K562 (cell line): ENCODE results near the gene NFATC1. TPM values are rescaled to one million over a fixed set of nuclear protein-coding genes. Genes with fewer than 3 reads are reported as not detected.
A peak's percentile ranks its signal among the peaks of the same experiment; 100 is the strongest.

ENCODE experiments used
- ATAC-seq: fragments of 200-7000 bp; cut with Tn5 transposase; 3 replicates; pipeline ENCODE4 v1.9.1; 2020; ENCODE audit warnings: moderate library complexity
- BruUV-seq: library from RNA; stranded (reverse); fragments of 400-500 nt; replicated peaks from 2 replicates; lab custom pipeline; 2021; lab: Mats Ljungman, UMichigan
- CTCF ChIA-PET: fragments of 300-600 bp; formaldehyde crosslinking; extraction: SDS; loops from one replicate; lab custom pipeline; 2021; ENCODE audit warnings: low intra/inter-chr PET ratio; lab: Yijun Ruan, JAX
- POLR2A ChIA-PET: fragments of 300-600, 350-650 bp; sonication (Branson Sonifier 250); formaldehyde crosslinking; extraction: SDS; loops from one replicate; lab custom pipeline; 2021; ENCODE audit warnings: antibody characterized with exemption, inconsistent platforms; lab: Yijun Ruan, JAX
- DNase-seq, 4 experiments: peaks; one replicate each; pipeline versions ENCODE4 v3.0.0 to v3.0.0-alpha.2; 2011 to 2018; ENCODE audit warnings: low spot score in 3 of 4, mixed read lengths in 3 of 4; ENCODE audit errors: extremely low read depth in 1 of 4
- FAIRE-seq: peaks from 2 replicates; lab custom pipeline; 2011; peaks lifted over from hg19 to GRCh38; lab: Jason Lieb, UNC
- H2AFZ ChIP-seq: 2 replicates; pipeline ENCODE4 v1.6.0; 2011; ENCODE audit warnings: low read depth, low read length, control low read depth, inconsistent platforms
- H3K27ac ChIP-seq: fragments of 200-600 bp; 3 replicates; pipeline ENCODE4 v1.8.0; 2011; ENCODE audit warnings: low read depth, mild to moderate bottlenecking, control low read depth, inconsistent platforms, low read length, moderate library complexity, mixed read lengths; ENCODE audit errors: extremely low read depth
- H3K27me3 ChIP-seq, 2 experiments: fragments of 300-600 bp in 1 of 2; 2 replicates in 1 of 2; 3 replicates in 1 of 2; pipeline versions ENCODE4 v1.6.0 to v1.8.0; 2011; ENCODE audit warnings: inconsistent platforms in 2 of 2, low read length in 2 of 2, mild to moderate bottlenecking in 1 of 2, mixed read lengths in 1 of 2, moderate library complexity in 1 of 2; ENCODE audit not compliant: control insufficient read depth in 2 of 2, insufficient read depth in 2 of 2
- H3K36me3 ChIP-seq: fragments of 300-600 bp; 3 replicates; pipeline ENCODE4 v1.8.0; 2011; ENCODE audit warnings: mild to moderate bottlenecking, low read length, inconsistent platforms; ENCODE audit not compliant: control insufficient read depth, insufficient read depth
- H3K4me1 ChIP-seq, 2 experiments: fragments of 200-600 bp in 1 of 2; replicated peaks in 1 of 2; 2 replicates in 1 of 2; 3 replicates in 1 of 2; pipeline versions ENCODE4 v1.5.1 to v1.8.0; 2011; ENCODE audit warnings: inconsistent platforms in 2 of 2, low read length in 2 of 2, mild to moderate bottlenecking in 1 of 2, mixed read lengths in 1 of 2, moderate library complexity in 1 of 2; ENCODE audit not compliant: control insufficient read depth in 2 of 2, insufficient read depth in 2 of 2
- H3K4me2 ChIP-seq: 2 replicates; pipeline ENCODE4 v1.6.1; 2011; ENCODE audit warnings: low read length, control low read depth, inconsistent platforms, mixed read lengths; ENCODE audit not compliant: insufficient read depth
- H3K4me3 ChIP-seq: fragments of 200-600 bp; sonication (generic), shearing (Covaris generic); 2 replicates; pipeline ENCODE4 v1.5.1; 2016; ENCODE audit warnings: control low read depth, inconsistent platforms
- H3K79me2 ChIP-seq: fragments of 200-600 bp; 3 replicates; pipeline ENCODE4 v1.8.0; 2011; ENCODE audit warnings: low read length, inconsistent platforms; ENCODE audit not compliant: control insufficient read depth, insufficient read depth
- H3K9ac ChIP-seq, 2 experiments: 2 replicates each; pipeline versions ENCODE4 v1.6.0 to v1.6.1; 2011; ENCODE audit warnings: low read depth in 2 of 2, low read length in 2 of 2, control low read depth in 1 of 2, inconsistent platforms in 1 of 2, mild to moderate bottlenecking in 1 of 2, mixed read lengths in 1 of 2; ENCODE audit not compliant: insufficient read depth in 1 of 2
- H3K9me1 ChIP-seq: one replicate; pipeline ENCODE4 v1.6.0; 2011; ENCODE audit warnings: inconsistent platforms, mild to moderate bottlenecking, low read length, moderate library complexity; ENCODE audit not compliant: control insufficient read depth, insufficient read depth
- H3K9me3 ChIP-seq: replicated peaks from 2 replicates; pipeline ENCODE4 v1.5.1; 2011; ENCODE audit warnings: low read depth, low read length, inconsistent platforms; ENCODE audit not compliant: control insufficient read depth, insufficient read depth
- H4K20me1 ChIP-seq: replicated peaks from 2 replicates; pipeline ENCODE4 v1.6.1; 2011; ENCODE audit warnings: low read length, inconsistent platforms, mixed read lengths; ENCODE audit not compliant: control insufficient read depth, insufficient read depth
- BHLHE40 ChIP-seq: IDR thresholded peaks from 2 replicates; pipeline ENCODE4 v1.6.1; 2011; ENCODE audit warnings: low read length, improper control_type of control experiment
- BRCA1 ChIP-seq, 2 experiments: fragments of 450-650 bp in 1 of 2; sonication (generic) in 1 of 2; formaldehyde crosslinking in 1 of 2; IDR thresholded peaks; 2 replicates each; pipeline versions ENCODE4 v1.5.0 to v1.6.1; 2017 to 2020; ENCODE audit warnings: mild to moderate bottlenecking in 1 of 2, missing genetic modification reagents in 1 of 2
- CHCHD3 ChIP-seq: fragments of 250-450 bp; sonication (Bioruptor Pico); IDR thresholded peaks from 2 replicates; pipeline ENCODE4 v2.1.2; 2022; ENCODE audit warnings: mild to moderate bottlenecking
- CXXC5 ChIP-seq: fragments of 250-450 bp; sonication (Bioruptor Pico); IDR thresholded peaks from 2 replicates; pipeline ENCODE4 v1.8.0; 2022; ENCODE audit warnings: inconsistent platforms, mild to moderate bottlenecking, moderate library complexity
- ETS1 ChIP-seq: conservative IDR thresholded peaks from 2 replicates; pipeline ENCODE4 v1.6.1; 2011; ENCODE audit warnings: low read depth, mild to moderate bottlenecking, low read length; ENCODE audit not compliant: control insufficient read depth
- HES1 ChIP-seq: fragments of 450-650 bp; IDR thresholded peaks from 2 replicates; pipeline ENCODE4 v1.6.1; 2016; ENCODE audit warnings: low read depth, mild to moderate bottlenecking, moderate library complexity
- MEF2D ChIP-seq: conservative IDR thresholded peaks from 2 replicates; pipeline ENCODE4 v1.6.1; 2016; ENCODE audit warnings: low read depth, missing genetic modification characterization, missing compliant biosample characterization
- MNT ChIP-seq, 2 experiments: fragments of 450-650 bp; conservative IDR thresholded peaks; 2 replicates each; pipeline ENCODE4 v1.6.1; 2017; ENCODE audit warnings: mild to moderate bottlenecking in 2 of 2, moderate library complexity in 2 of 2
- NR2C1 ChIP-seq, 2 experiments: fragments of 450-650 bp; IDR thresholded peaks; 2 replicates each; pipeline ENCODE4 v1.6.1; 2017; ENCODE audit warnings: mild to moderate bottlenecking in 2 of 2, antibody characterized with exemption in 1 of 2, inconsistent platforms in 1 of 2, missing compliant biosample characterization in 1 of 2, missing genetic modification characterization in 1 of 2
- PPARD ChIP-seq: fragments of 250-450 bp; sonication (Bioruptor Pico); IDR thresholded peaks from 2 replicates; pipeline ENCODE4 v1.8.0; 2022; ENCODE audit warnings: inconsistent platforms, mild to moderate bottlenecking, moderate library complexity
- RBBP5 ChIP-seq: fragments of 200-600 bp; sonication (generic); IDR thresholded peaks from 2 replicates; pipeline ENCODE4 v1.6.1; 2012; ENCODE audit warnings: borderline replicate concordance, mild to moderate bottlenecking, low read length, control low read depth, inconsistent platforms; ENCODE audit not compliant: insufficient read depth, poor library complexity, severe bottlenecking
- SAFB ChIP-seq: fragments of 200-400 bp; formaldehyde crosslinking; IDR thresholded peaks from 2 replicates; pipeline ENCODE4 v1.6.1; 2017; ENCODE audit warnings: low read depth, low read length, borderline replicate concordance
- SRF ChIP-seq, 2 experiments: fragments of 250-450, 450-650 bp in 1 of 2; sonication (Bioruptor Pico) in 1 of 2; sonication (generic) in 1 of 2; formaldehyde crosslinking; IDR thresholded peaks; 2 replicates each; pipeline versions ENCODE4 v1.5.0 to v1.5.1; 2020 to 2022; ENCODE audit warnings: mild to moderate bottlenecking in 1 of 2, missing genetic modification reagents in 1 of 2
- ZBED1 ChIP-seq: IDR thresholded peaks from 2 replicates; pipeline ENCODE4 v1.6.1; 2014
- ZBTB9 ChIP-seq: fragments of 450-650 bp; formaldehyde crosslinking; IDR thresholded peaks from 2 replicates; pipeline ENCODE4 v1.4.0; 2020; ENCODE audit warnings: mild to moderate bottlenecking, moderate library complexity
- WGBS: fragments of 100-300 bp; shearing (Covaris generic); methylation state at CpG from one replicate; pipeline ENCODE4 v1.1.6; 2016; ENCODE audit warnings: low coverage, mixed read lengths; ENCODE audit not compliant: insufficient coverage; ENCODE audit errors: missing lambda C conversion rate; 5-methylcytosine and 5-hydroxymethylcytosine counted together
- in situ Hi-C: fragments of 300-500 bp; cut with MboI; formaldehyde crosslinking; loops from 4 replicates; pipeline ENCODE4 v1.15.0; 2018; ENCODE audit warnings: inconsistent platforms, mixed read lengths
- intact Hi-C: fragments of 100-400 bp; cut with micrococcal nuclease; formaldehyde crosslinking; loops from 2 replicates; pipeline ENCODE4 v1.14.2; 2022
- polyA plus RNA-seq, 8 experiments: library from polyadenylated mRNA; depleted of rRNA in 4 of 8; stranded (reverse) in 5 of 8; unstranded in 3 of 8; fragments of >200 nt; fragmentation: Nextera tagmentation in 2 of 8; fragmentation: Illumina TruSeq in 1 of 8; extraction: Ambion mirVana in 2 of 8; extraction: Trizol in 1 of 8; gene quantifications; 2 replicates each; pipeline versions ENCODE4 v1.2.1 to v1.2.3, GENCODE V29; 2011 to 2014; ENCODE audit warnings: inconsistent platforms in 1 of 8, missing spikeins in 1 of 8
- total RNA-seq, 7 experiments: library from RNA; depleted of rRNA in 6 of 7; stranded (reverse); fragments of >200 nt in 6 of 7; fragmentation: Illumina TruSeq in 2 of 7; extraction: Trizol in 2 of 7; gene quantifications; 2 replicates each; pipeline versions ENCODE4 v1.2.1 to v1.2.3, GENCODE V29; 2011 to 2021; ENCODE audit warnings: low replicate concordance in 1 of 7

The NFATC1 gene
- total and polyA plus RNA-seq, 9 of the 15 experiments (the other 6 are each of a cell fraction or from before 2014, with no cell fraction given): 1.1 to 16.4 (median 2.5) TPM

- Histone ChIP-seq H3K4me2 (no peak overlapping the region), H4K20me1 (0 out of 2 replicates have a peak, but pooled peaks cover 4% of the 10 kb centered on the region), H3K4me3 (no peak overlapping the region), H3K27ac (no peak overlapping the region), H3K4me1 (peaks cover 7 to 46% of the 10 kb centered on the region in 2 experiments; a peak in 4 of 5 replicates), H2AFZ (no peak overlapping the region), H3K79me2 (no peaks in the 10 kb centered on the region), H3K9me1 (no peaks in the 10 kb centered on the region), H3K36me3 (peaks cover 3% of the 10 kb centered on the region; the same call in 2 of the 3 replicates), H3K9me3 (no peaks in the 10 kb centered on the region), H3K27me3 (no peaks in the 10 kb centered on the region), H3K9ac (no peak overlapping the region)
- ChIA-PET POLR2A (interaction anchor here (0.6 to 0.7 kb wide), 3 partner anchors 8 to 43 kb away, joined by 3 to 4 read pairs (median 4); partner anchors contain the start of gene NFATC1), CTCF (no interaction called here)
- intact Hi-C loops (no loop called here), in situ Hi-C loops (no loop called here)
- no TSS peak for BruUV-seq
- WGBS: 42% methylated on average over 23 of the region's 37 CpGs
- peak; percentile 24 to 49 (median 38) for DNase-seq
- FAIRE-seq: peak; percentile 11
- peak; percentile 79 for ATAC-seq
- TF ChIP-seq SRF (CRISPR knock-in tag; IDR thresholded peaks at IDR 0.05) (no peak), MEF2D (tag) (no peak), ZBED1 (no peak), SAFB (peak; percentile 62; the same call in 1 of the 2 replicates), HES1 (0 out of 2 replicates have a peak, but pooled peaks have one; percentile 49), BHLHE40 (0 out of 2 replicates have a peak, but pooled peaks have one; percentile 15), MNT (conservative IDR thresholded peaks at IDR 0.05) (no peak), ETS1 (no peak), CHCHD3 (CRISPR knock-in tag) (no peak), ZBTB9 (CRISPR knock-in tag) (peak; percentile 94), PPARD (no peak), RBBP5 (peak; percentile 20), BRCA1 (IDR thresholded peaks at IDR 0.05) (no peak), BRCA1 (CRISPR knock-in tag; IDR thresholded peaks at IDR 0.05) (no peak), CXXC5 (CRISPR knock-in tag) (peak; percentile 42; the same call in 1 of the 2 replicates), NR2C1 (IDR thresholded peaks at IDR 0.05) (no peak), NR2C1 (tag; IDR thresholded peaks at IDR 0.05) (no peak)
Measured at GRCh38 chr18:79438898-79439627, 43.3 kb downstream of the NFATC1 start.
